ENCODE results near the gene WASHC1.
"Not testable (repeated sequence)": the region's sequence is repeated elsewhere in the genome, so short reads cannot be mapped to it uniquely, and the experiment has no call there.

DNA sequence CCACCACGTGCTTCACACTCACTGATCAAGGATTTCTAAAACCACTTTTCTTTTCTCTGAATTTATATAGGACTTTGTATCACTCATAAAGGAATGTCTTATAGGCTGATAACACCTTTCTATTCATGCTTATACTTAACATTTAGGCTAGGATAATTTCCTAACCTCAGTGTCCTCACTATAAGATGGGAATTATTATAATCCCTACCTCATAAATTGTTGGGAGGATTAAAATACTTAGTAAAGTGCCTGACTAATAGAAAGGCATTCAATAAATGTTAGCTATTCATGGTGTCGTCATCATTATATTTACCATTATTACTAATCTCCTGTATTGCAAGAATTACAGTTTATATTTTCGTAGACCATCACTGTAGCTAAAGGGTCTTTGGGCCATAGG is 47.1 kb upstream of the WASHC1 start:
- TF ChIP-seq, protein P1, sequence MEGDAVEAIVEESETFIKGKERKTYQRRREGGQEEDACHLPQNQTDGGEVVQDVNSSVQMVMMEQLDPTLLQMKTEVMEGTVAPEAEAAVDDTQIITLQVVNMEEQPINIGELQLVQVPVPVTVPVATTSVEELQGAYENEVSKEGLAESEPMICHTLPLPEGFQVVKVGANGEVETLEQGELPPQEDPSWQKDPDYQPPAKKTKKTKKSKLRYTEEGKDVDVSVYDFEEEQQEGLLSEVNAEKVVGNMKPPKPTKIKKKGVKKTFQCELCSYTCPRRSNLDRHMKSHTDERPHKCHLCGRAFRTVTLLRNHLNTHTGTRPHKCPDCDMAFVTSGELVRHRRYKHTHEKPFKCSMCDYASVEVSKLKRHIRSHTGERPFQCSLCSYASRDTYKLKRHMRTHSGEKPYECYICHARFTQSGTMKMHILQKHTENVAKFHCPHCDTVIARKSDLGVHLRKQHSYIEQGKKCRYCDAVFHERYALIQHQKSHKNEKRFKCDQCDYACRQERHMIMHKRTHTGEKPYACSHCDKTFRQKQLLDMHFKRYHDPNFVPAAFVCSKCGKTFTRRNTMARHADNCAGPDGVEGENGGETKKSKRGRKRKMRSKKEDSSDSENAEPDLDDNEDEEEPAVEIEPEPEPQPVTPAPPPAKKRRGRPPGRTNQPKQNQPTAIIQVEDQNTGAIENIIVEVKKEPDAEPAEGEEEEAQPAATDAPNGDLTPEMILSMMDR (IDR thresholded peaks at IDR 0.05; ENCODE audit: borderline replicate concordance, extremely low read depth, low read length, poor library complexity, severe bottlenecking): not testable (repeated sequence)
- not testable (repeated sequence) for TF ChIP-seq EZH2 (IDR thresholded peaks at IDR 0.05; ENCODE audit: borderline replicate concordance, low read depth, low read length, severe bottlenecking)

Measured in DND-41 (cell line).